Loucy (cell line): ENCODE results near the gene IGF2BP2.
"Not testable (repeated sequence)": the region's sequence is repeated elsewhere in the genome, so short reads cannot be mapped to it uniquely, and the experiment has no call there.

Experiments
- H2AFZ ChIP-seq: fragments of 200-600 bp; sonication (generic); 2 replicates; pipeline ENCODE4 v1.6.0; 2016; ENCODE audit warnings: antibody characterized with exemption, mild to moderate bottlenecking, low read length, moderate library complexity
- H3F3A ChIP-seq: fragments of 200-600 bp; 2 replicates; pipeline ENCODE4 v1.6.0; 2016; ENCODE audit warnings: antibody characterized with exemption, low read depth, mild to moderate bottlenecking
- H3K27me3 ChIP-seq: fragments of 200-600 bp; sonication (generic); 2 replicates; pipeline ENCODE4 v1.6.1; 2014; ENCODE audit warnings: low read length, mild to moderate bottlenecking; ENCODE audit not compliant: insufficient read depth, poor library complexity, severe bottlenecking
- H3K36me3 ChIP-seq: fragments of 200-600 bp; sonication (generic); 2 replicates; pipeline ENCODE4 v1.6.1; 2016; ENCODE audit warnings: low read length; ENCODE audit not compliant: insufficient read depth
- H3K4me1 ChIP-seq: fragments of 200-600 bp; sonication (generic); 2 replicates; pipeline ENCODE4 v1.5.1; 2014; ENCODE audit warnings: low read length, mild to moderate bottlenecking; ENCODE audit not compliant: insufficient read depth, poor library complexity, severe bottlenecking
- H3K4me2 ChIP-seq: fragments of 200-600 bp; sonication (generic); 2 replicates; pipeline ENCODE4 v1.6.0; 2014; ENCODE audit warnings: antibody characterized with exemption, low read length, low read depth, mild to moderate bottlenecking; ENCODE audit not compliant: poor library complexity, severe bottlenecking
- H3K4me3 ChIP-seq: fragments of 200-600 bp; sonication (generic); 2 replicates; pipeline ENCODE4 v1.5.1; 2014; ENCODE audit warnings: low read length, mild to moderate bottlenecking, mixed read lengths; ENCODE audit not compliant: poor library complexity, severe bottlenecking
- H3K79me2 ChIP-seq: fragments of 200-600 bp; sonication (generic); 2 replicates; pipeline ENCODE4 v1.6.1; 2014; ENCODE audit warnings: low read length; ENCODE audit not compliant: insufficient read depth
- H3K9ac ChIP-seq: fragments of 200-600 bp; sonication (generic); 2 replicates; pipeline ENCODE4 v1.6.0; 2014; ENCODE audit warnings: mild to moderate bottlenecking, low read depth, low read length, moderate library complexity; ENCODE audit not compliant: poor library complexity, severe bottlenecking
- H3K9me2 ChIP-seq: fragments of 200-600 bp; sonication (generic); replicated peaks from 2 replicates; pipeline ENCODE4 v1.6.1; 2016; ENCODE audit warnings: low read depth, low read length, mixed read lengths
- H3K9me3 ChIP-seq: fragments of 200-600 bp; sonication (generic); 2 replicates; pipeline ENCODE4 v1.6.1; 2014; ENCODE audit warnings: mild to moderate bottlenecking, antibody characterized with exemption, low read length, low read depth; ENCODE audit not compliant: insufficient read depth
- H4K20me1 ChIP-seq: fragments of 200-600 bp; sonication (generic); 2 replicates; pipeline ENCODE4 v1.6.0; 2014; ENCODE audit warnings: antibody characterized with exemption, low read length, mild to moderate bottlenecking; ENCODE audit not compliant: insufficient read depth, poor library complexity, severe bottlenecking
- EZH2phosphoT487 ChIP-seq: fragments of 200-600 bp; IDR thresholded peaks from 2 replicates; pipeline ENCODE4 v1.6.1; 2018; ENCODE audit warnings: antibody characterized with exemption, mild to moderate bottlenecking, moderate library complexity, borderline replicate concordance
- TF ChIP-seq, protein P1 (sequence below): fragments of 200-600 bp; sonication (generic); conservative IDR thresholded peaks from 2 replicates; pipeline ENCODE4 v1.5.1; 2014; ENCODE audit warnings: mild to moderate bottlenecking, antibody characterized with exemption, low read length

Gene IGF2BP2

DNA sequence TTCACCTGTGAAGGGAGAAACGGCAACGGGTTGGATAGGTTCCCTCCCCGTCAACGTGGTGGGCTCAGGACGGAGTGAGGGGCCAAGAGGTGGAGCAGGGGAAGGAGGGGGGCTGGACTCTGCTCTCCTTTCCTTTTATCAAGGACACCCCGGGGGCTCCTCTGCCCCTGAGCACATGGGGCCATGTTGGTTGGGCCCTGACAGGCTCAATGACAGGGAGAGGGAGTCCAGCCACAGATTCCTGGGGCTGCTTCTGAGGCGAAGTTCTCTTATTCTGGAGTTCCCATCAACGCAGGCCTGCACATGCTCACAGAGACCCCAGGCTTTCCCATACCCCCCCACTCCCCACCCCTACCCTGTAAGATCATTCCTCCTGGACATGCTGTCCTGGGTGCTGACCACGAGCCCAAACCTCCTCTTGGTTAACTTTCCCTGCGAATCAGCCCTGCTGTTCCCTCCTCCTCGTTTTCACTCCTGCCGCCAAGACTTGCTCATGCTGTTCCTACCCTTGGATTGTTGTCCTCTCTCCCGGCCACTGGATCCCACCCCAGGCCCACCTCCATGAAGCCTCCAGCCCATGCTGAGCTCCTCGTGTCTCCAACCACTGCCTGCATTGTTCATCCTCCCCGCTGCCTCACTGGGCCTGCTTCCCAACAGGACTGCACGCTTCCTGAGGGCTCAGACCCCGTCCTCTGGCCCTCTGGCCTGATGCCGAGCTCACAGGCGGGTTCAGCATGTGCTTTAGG lies 177.5 kb downstream of the IGF2BP2 start:
- H2AFZ ChIP-seq: no peak overlapping the region
- no peaks in the 10 kb centered on the region for H4K20me1 ChIP-seq
- no peak for TF ChIP-seq EZH2phosphoT487
- TF ChIP-seq, protein P1, sequence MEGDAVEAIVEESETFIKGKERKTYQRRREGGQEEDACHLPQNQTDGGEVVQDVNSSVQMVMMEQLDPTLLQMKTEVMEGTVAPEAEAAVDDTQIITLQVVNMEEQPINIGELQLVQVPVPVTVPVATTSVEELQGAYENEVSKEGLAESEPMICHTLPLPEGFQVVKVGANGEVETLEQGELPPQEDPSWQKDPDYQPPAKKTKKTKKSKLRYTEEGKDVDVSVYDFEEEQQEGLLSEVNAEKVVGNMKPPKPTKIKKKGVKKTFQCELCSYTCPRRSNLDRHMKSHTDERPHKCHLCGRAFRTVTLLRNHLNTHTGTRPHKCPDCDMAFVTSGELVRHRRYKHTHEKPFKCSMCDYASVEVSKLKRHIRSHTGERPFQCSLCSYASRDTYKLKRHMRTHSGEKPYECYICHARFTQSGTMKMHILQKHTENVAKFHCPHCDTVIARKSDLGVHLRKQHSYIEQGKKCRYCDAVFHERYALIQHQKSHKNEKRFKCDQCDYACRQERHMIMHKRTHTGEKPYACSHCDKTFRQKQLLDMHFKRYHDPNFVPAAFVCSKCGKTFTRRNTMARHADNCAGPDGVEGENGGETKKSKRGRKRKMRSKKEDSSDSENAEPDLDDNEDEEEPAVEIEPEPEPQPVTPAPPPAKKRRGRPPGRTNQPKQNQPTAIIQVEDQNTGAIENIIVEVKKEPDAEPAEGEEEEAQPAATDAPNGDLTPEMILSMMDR: no peak
- no peaks in the 10 kb centered on the region for H3K9me3 ChIP-seq
- H3F3A ChIP-seq: no peaks in the 10 kb centered on the region
- H3K9ac ChIP-seq: no peak overlapping the region
- no peaks in the 10 kb centered on the region for H3K9me2 ChIP-seq
- H3K4me1 ChIP-seq: no peaks in the 10 kb centered on the region
- no peaks in the 10 kb centered on the region for H3K36me3 ChIP-seq
- H3K4me3 ChIP-seq: no peak overlapping the region
- no peaks in the 10 kb centered on the region for H3K27me3 ChIP-seq
- H3K4me2 ChIP-seq: no peak overlapping the region
- no peaks in the 10 kb centered on the region for H3K79me2 ChIP-seq

DNA sequence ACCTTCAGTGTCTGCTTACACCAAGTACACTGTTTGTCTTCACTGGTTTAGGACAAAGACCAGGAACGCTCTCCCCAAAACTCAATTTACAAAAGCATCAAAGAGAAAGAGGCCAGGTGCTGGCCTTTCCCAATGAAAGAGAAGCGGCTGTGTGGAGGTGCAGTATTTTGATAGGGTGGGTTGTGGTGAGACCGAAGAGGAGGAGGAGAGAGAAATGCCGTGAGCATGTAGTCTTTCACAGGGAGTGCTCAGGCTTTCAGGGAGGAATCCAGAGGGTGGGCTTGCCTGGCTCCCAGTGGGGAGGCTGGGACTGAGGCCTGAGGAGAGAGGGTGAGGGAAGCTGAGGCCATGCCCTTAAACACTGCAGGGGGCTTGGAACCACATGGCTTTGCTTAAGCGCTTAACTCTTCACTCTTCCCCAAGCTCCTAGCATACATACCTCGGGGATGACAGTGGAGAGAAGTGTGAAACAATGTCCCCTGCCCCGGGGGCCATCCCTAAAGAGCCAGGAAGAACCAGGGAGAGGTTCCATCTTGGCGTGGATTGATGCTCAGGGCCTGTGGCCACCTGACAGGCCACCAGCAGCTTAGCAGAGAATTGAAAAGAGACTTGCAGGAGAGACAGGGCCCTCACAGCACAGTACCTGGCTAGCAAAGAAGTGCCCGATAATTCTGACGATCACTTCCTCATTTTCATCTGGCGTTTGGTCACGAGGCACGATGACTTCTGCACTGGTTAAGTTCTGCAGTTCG lies 178.3 kb downstream of the IGF2BP2 start:
- Histone ChIP-seq H4K20me1 (no peaks in the 10 kb centered on the region), H3K4me3 (no peak overlapping the region), H3K79me2 (no peaks in the 10 kb centered on the region), H3K9me2 (no peaks in the 10 kb centered on the region), H2AFZ (no peak overlapping the region), H3K4me1 (no peaks in the 10 kb centered on the region), H3F3A (no peaks in the 10 kb centered on the region), H3K9ac (no peak overlapping the region), H3K27me3 (no peaks in the 10 kb centered on the region), H3K36me3 (no peaks in the 10 kb centered on the region), H3K4me2 (no peak overlapping the region), H3K9me3 (no peaks in the 10 kb centered on the region)
- no peak for TF ChIP-seq EZH2phosphoT487
- TF ChIP-seq, protein P1: no peak

DNA sequence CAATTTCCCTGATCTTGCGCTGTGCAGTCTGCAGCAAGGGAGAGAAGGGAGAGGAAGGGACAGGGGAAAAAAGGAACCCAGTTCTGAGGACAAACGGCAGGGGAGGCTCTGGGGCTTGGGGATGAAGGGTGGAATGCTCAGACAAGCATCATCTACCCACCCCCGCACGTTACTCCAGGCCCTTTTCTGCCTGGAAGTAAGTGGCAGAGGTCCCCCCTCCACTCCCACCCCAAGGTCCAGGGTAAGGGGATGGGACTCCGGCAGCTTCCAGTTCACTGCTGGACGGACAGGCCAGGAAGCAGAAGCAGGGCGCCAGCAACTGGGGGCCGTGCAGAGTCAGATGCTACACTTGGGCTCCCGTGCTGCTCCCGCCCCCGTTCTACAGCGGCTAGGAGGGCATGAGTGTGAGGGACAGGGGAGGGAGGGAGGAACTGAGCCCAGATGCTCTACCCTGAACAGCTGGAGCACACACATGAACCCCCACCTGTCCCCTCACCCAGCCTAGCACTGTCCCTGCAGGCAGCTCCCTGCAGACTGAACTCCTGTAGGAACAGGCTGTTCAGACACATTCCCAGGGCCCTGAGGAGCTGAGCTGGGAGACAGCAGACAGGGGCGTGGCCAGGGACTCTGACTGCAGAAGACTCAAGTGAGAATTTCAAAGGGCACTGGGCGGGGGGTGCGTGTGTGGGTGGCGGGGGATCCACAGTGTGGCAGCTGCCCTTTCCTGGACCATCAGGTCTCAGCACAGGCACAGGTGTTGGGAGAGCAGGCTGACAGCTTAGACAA lies 179.1 kb downstream of the IGF2BP2 start:
- no peaks in the 10 kb centered on the region for H3K9me2 ChIP-seq
- no peaks in the 10 kb centered on the region for H3K9me3 ChIP-seq
- no peak overlapping the region for H3K4me3 ChIP-seq
- no peak overlapping the region for H3K9ac ChIP-seq
- H3K4me1 ChIP-seq: no peaks in the 10 kb centered on the region
- no peak overlapping the region; the same call in 1 of the 2 replicates for H2AFZ ChIP-seq
- TF ChIP-seq, protein P1: no peak
- no peak for TF ChIP-seq EZH2phosphoT487
- H3K4me2 ChIP-seq: no peak overlapping the region
- H3K27me3 ChIP-seq: no peaks in the 10 kb centered on the region
- no peaks in the 10 kb centered on the region for H3K79me2 ChIP-seq
- no peaks in the 10 kb centered on the region for H3F3A ChIP-seq
- H4K20me1 ChIP-seq: no peaks in the 10 kb centered on the region
- H3K36me3 ChIP-seq: no peaks in the 10 kb centered on the region

DNA sequence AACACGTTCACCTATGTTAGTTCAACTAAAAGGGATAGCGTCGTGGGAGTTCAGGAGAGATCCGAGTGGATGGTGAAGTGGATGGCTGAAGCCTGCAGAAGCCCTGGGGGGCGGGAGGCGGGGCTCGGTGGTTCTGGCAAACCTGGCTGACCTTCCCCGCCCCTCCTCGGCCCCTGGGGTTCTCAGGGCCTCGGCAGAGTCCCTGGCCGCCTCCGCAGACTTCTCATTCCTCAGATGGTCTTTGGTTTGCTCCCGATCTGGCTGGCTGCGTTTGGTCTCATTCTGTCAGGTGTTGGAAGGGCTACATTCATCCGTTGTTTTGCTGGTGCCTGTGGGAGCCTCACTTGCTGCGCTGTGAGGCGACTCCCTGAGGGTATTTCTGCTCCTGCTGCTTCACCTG lies 179.7 kb downstream of the IGF2BP2 start:
- H3K4me2 ChIP-seq, H3K4me3 ChIP-seq, H3K9me3 ChIP-seq, H3K4me1 ChIP-seq, H4K20me1 ChIP-seq, H3K9me2 ChIP-seq, H3F3A ChIP-seq, H3K79me2 ChIP-seq, H3K36me3 ChIP-seq, H3K27me3 ChIP-seq, H2AFZ ChIP-seq, H3K9ac ChIP-seq: not testable (repeated sequence)
